HCT116 (cell line): ENCODE data around the gene LAMTOR3. TPM values are rescaled to one million over a fixed set of nuclear protein-coding genes. Genes with fewer than 3 reads are reported as not detected.

Experiments
- ATAC-seq: fragments of 200-7000 bp; cut with Tn5 transposase; 2 replicates; pipeline ENCODE4 v1.9.1; 2020; ENCODE audit warnings: mild to moderate bottlenecking, moderate library complexity
- Bru-seq: library from RNA; stranded (reverse); fragments of 400-500 nt; gene quantifications from one replicate; lab custom pipeline; 2021; lab: Mats Ljungman, UMichigan
- BruChase-seq, 2 experiments: library from RNA; stranded (reverse); fragments of 400-500 nt; gene quantifications; one replicate each; lab custom pipeline; 2021; lab: Mats Ljungman, UMichigan
- BruUV-seq: library from RNA; stranded (reverse); fragments of 400-500 nt; replicated peaks from 2 replicates; lab custom pipeline; 2021; lab: Mats Ljungman, UMichigan
- CTCF ChIA-PET: fragments of 300-600 bp; sonication (Branson Sonifier 250); formaldehyde crosslinking; loops from one replicate; lab custom pipeline; 2021; ENCODE audit warnings: antibody characterized with exemption; lab: Charles Lee
- POLR2A ChIA-PET: fragments of 300-600, 350-600 bp; sonication (Branson Sonifier 250); formaldehyde crosslinking; loops from one replicate; lab custom pipeline; 2021; ENCODE audit warnings: antibody characterized with exemption; lab: Charles Lee
- RAD21 ChIA-PET, 2 experiments: fragments of 300-600 bp; sonication (Branson Sonifier 250); formaldehyde crosslinking; loops; one replicate each; lab custom pipeline; 2023; ENCODE audit warnings: low total read pairs in 2 of 2; ENCODE audit not compliant: uncharacterized antibody in 2 of 2, unreplicated experiment in 2 of 2, low non-redundant PET in 1 of 2; lab: Charles Lee
- DNase-seq: peaks from one replicate; pipeline ENCODE4 v3.0.0-alpha.2; 2010; ENCODE audit warnings: low read depth, low spot score
- H2AFZ ChIP-seq: fragments of 200-600 bp; shearing (Covaris generic), sonication (generic); 2 replicates; pipeline ENCODE4 v1.6.1; 2017; ENCODE audit warnings: low read depth, mixed run types, mixed read lengths, antibody characterized with exemption, low read length; ENCODE audit not compliant: poor library complexity, severe bottlenecking
- H3K27ac ChIP-seq: 2 replicates; pipeline ENCODE4 v1.5.1; 2012; ENCODE audit warnings: low read depth, low read length
- H3K27me3 ChIP-seq: fragments of 200-600 bp; sonication (generic); 2 replicates; pipeline ENCODE4 v1.6.1; 2016; ENCODE audit warnings: mixed run types, low read length, mixed read lengths; ENCODE audit not compliant: insufficient read depth
- H3K36me3 ChIP-seq, 2 experiments: fragments of 200-500 bp in 1 of 2; fragments of 200-600 bp in 1 of 2; sonication (Bioruptor generic) in 1 of 2; sonication (generic) in 1 of 2; 2 replicates each; pipeline versions ENCODE4 v1.5.1 to v1.6.1; 2014 to 2016; ENCODE audit warnings: low read length in 2 of 2, inconsistent platforms in 1 of 2, mixed read lengths in 1 of 2, mixed run types in 1 of 2; ENCODE audit not compliant: insufficient read depth in 2 of 2, control insufficient read depth in 1 of 2
- H3K4me1 ChIP-seq, 2 experiments: fragments of 200-600 bp in 1 of 2; sonication (generic) in 1 of 2; 2 replicates each; pipeline versions ENCODE4 v1.5.1 to v1.6.1; 2012 to 2017; ENCODE audit warnings: low read length in 2 of 2, inconsistent platforms in 1 of 2, mild to moderate bottlenecking in 1 of 2, mixed read lengths in 1 of 2, mixed run types in 1 of 2, moderate library complexity in 1 of 2; ENCODE audit not compliant: insufficient read depth in 2 of 2, control insufficient read depth in 1 of 2
- H3K4me2 ChIP-seq: fragments of 200-600 bp; sonication (generic); 2 replicates; pipeline ENCODE4 v1.6.1; 2017; ENCODE audit warnings: mixed run types, low read length, mixed read lengths
- H3K4me3 ChIP-seq, 2 experiments: fragments of 200-600 bp in 1 of 2; sonication (generic) in 1 of 2; replicated peaks in 1 of 2; 2 replicates each; pipeline ENCODE4 v1.5.1; 2011 to 2016; ENCODE audit warnings: low read length in 2 of 2, control low read depth in 1 of 2, low read depth in 1 of 2, mild to moderate bottlenecking in 1 of 2, mixed read lengths in 1 of 2, mixed run types in 1 of 2
- H3K79me2 ChIP-seq: fragments of 200-600 bp; sonication (generic); 2 replicates; pipeline ENCODE4 v1.6.1; 2017; ENCODE audit warnings: mild to moderate bottlenecking, mixed run types, low read length, moderate library complexity, mixed read lengths; ENCODE audit not compliant: insufficient read depth
- H3K9ac ChIP-seq: fragments of 200-600 bp; sonication (generic); 2 replicates; pipeline ENCODE4 v1.6.1; 2016; ENCODE audit warnings: low read length, mixed read lengths
- H3K9me2 ChIP-seq: fragments of 200-600 bp; sonication (generic), shearing (Covaris generic); 2 replicates; pipeline ENCODE4 v1.6.1; 2017; ENCODE audit warnings: mixed run types, mild to moderate bottlenecking, moderate library complexity; ENCODE audit not compliant: insufficient read depth
- H3K9me3 ChIP-seq, 2 experiments: fragments of 200-500 bp in 1 of 2; fragments of 200-600 bp in 1 of 2; sonication (Bioruptor generic) in 1 of 2; sonication (generic) in 1 of 2; 2 replicates each; pipeline ENCODE4 v1.6.1; 2014 to 2017; ENCODE audit warnings: low read length in 2 of 2, mixed read lengths in 2 of 2, inconsistent platforms in 1 of 2, low read depth in 1 of 2, mild to moderate bottlenecking in 1 of 2, mixed run types in 1 of 2, moderate library complexity in 1 of 2; ENCODE audit not compliant: control insufficient read depth in 1 of 2, insufficient read depth in 1 of 2
- H4K20me1 ChIP-seq: fragments of 200-600 bp; sonication (generic), shearing (Covaris generic); 2 replicates; pipeline ENCODE4 v1.6.1; 2017; ENCODE audit warnings: mixed run types, mild to moderate bottlenecking, moderate library complexity; ENCODE audit not compliant: insufficient read depth
- ATF3 ChIP-seq: IDR thresholded peaks from 2 replicates; pipeline ENCODE4 v1.6.1; 2012
- CBX3 ChIP-seq: IDR thresholded peaks from 2 replicates; pipeline ENCODE4 v1.6.1; 2012; ENCODE audit warnings: low read depth
- CEBPB ChIP-seq: IDR thresholded peaks from 2 replicates; pipeline ENCODE4 v1.6.1; 2012; ENCODE audit warnings: low read depth
- EGR1 ChIP-seq: IDR thresholded peaks from 2 replicates; pipeline ENCODE4 v1.6.1; 2012; ENCODE audit warnings: low read depth
- ELF1 ChIP-seq: IDR thresholded peaks from 2 replicates; pipeline ENCODE4 v1.6.1; 2012; ENCODE audit warnings: low read depth, borderline replicate concordance
- EZH2phosphoT487 ChIP-seq: fragments of 200-600 bp; IDR thresholded peaks from 2 replicates; pipeline ENCODE4 v1.6.1; 2018; ENCODE audit warnings: antibody characterized with exemption, borderline replicate concordance
- MAX ChIP-seq: IDR thresholded peaks from 2 replicates; pipeline ENCODE4 v1.6.1; 2012
- POLR2A ChIP-seq: IDR thresholded peaks from 2 replicates; pipeline ENCODE4 v1.7.0; 2011; ENCODE audit warnings: borderline replicate concordance; ENCODE audit not compliant: insufficient read depth, insufficient read length; ENCODE audit errors: extremely low read depth
- POLR2AphosphoS5 ChIP-seq: IDR thresholded peaks from 2 replicates; pipeline ENCODE4 v1.6.1; 2011; ENCODE audit warnings: mild to moderate bottlenecking, low read depth, low read length, moderate library complexity
- RAD21 ChIP-seq: IDR thresholded peaks from 2 replicates; pipeline ENCODE4 v1.6.1; 2012; ENCODE audit warnings: low read depth, mild to moderate bottlenecking
- REST ChIP-seq: IDR thresholded peaks from 2 replicates; pipeline ENCODE4 v1.6.1; 2012; ENCODE audit warnings: low read depth
- SIN3A ChIP-seq: IDR thresholded peaks from 2 replicates; pipeline ENCODE4 v1.6.1; 2012; ENCODE audit warnings: low read depth
- SRF ChIP-seq: IDR thresholded peaks from 2 replicates; pipeline ENCODE4 v1.6.1; 2012; ENCODE audit warnings: low read depth
- TCF7L2 ChIP-seq: IDR thresholded peaks from 2 replicates; pipeline ENCODE4 v1.7.0; 2011; ENCODE audit warnings: borderline replicate concordance, inconsistent platforms; ENCODE audit not compliant: insufficient read depth, insufficient read length; ENCODE audit errors: extremely low read depth
- YY1 ChIP-seq: IDR thresholded peaks from 2 replicates; pipeline ENCODE4 v1.6.1; 2011; ENCODE audit warnings: low read length, low read depth, moderate library complexity, mild to moderate bottlenecking; ENCODE audit not compliant: insufficient replicate concordance; ENCODE audit errors: extremely low read depth
- ZBTB33 ChIP-seq: IDR thresholded peaks from 2 replicates; pipeline ENCODE4 v1.6.1; 2011; ENCODE audit warnings: mild to moderate bottlenecking, low read length, moderate library complexity; ENCODE audit not compliant: insufficient replicate concordance; ENCODE audit errors: extremely low read depth
- ZFX ChIP-seq: fragments of 450-650 bp; IDR thresholded peaks from 2 replicates; pipeline ENCODE4 v1.6.1; 2017
- ZNF274 ChIP-seq: fragments of 200-500 bp; sonication (Bioruptor generic); IDR thresholded peaks from 2 replicates; pipeline ENCODE4 v1.6.1; 2014; ENCODE audit warnings: mild to moderate bottlenecking, low read depth, low read length, inconsistent platforms
- intact Hi-C: fragments of 100-400 bp; cut with micrococcal nuclease; formaldehyde crosslinking; loops from 2 replicates; pipeline ENCODE4 v1.10.0; 2022
- long read RNA-seq: library from polyadenylated mRNA; unstranded; transcript quantifications from one replicate; pipeline ENCODE4 v2.0.0, GENCODE V29; 2021; ENCODE audit not compliant: unreplicated experiment
- polyA plus RNA-seq: library from polyadenylated mRNA; unstranded; fragments of >200 nt; gene quantifications from 2 replicates; pipeline ENCODE4 v1.2.1, GENCODE V29; 2012; ENCODE audit warnings: missing spikeins
- total RNA-seq: library from RNA; stranded (reverse); gene quantifications from one replicate; pipeline ENCODE4 v1.2.1, GENCODE V29; 2021; ENCODE audit not compliant: unreplicated experiment

Gene LAMTOR3
- 21.0 TPM for total RNA-seq
- 6.0 and 8.5 TPM in 2 replicates for polyA plus RNA-seq
- Bru-seq, nascent RNA: percentile 78 among the genes with signal in this experiment
- BruChase-seq, experiment 1, labeled RNA remaining after a 6-hour chase: percentile 82 among the genes with signal in this experiment
- BruChase-seq, experiment 2, labeled RNA remaining after a 2-hour chase: percentile 72 among the genes with signal in this experiment
- long read RNA-seq, full-length matches to known transcripts: 31 of 35 reads
- long read RNA-seq, partial matches to known transcripts: 2 of 35 reads
- long read RNA-seq, other reads (novel, unspliced or antisense): 2 of 35 reads

- Histone ChIP-seq H3K4me2 (peak within 1 kb of the TSS; percentile 91), H4K20me1 (no peaks in the 10 kb centered on the region), H3K27ac (peak within 1 kb of the TSS; percentile 34), H3K9me2 (no peaks in the 10 kb centered on the region), H3K36me3 (no peaks in the 10 kb centered on the region; a peak in 1 of 4 replicates), H3K27me3 (no peaks in the 10 kb centered on the region), H3K4me1 (peaks cover 4 to 18% of the 10 kb centered on the region in 2 experiments; a peak in 3 of 4 replicates), H3K9ac (peak within 1 kb of the TSS; percentile 63), H2AFZ (peak within 1 kb of the TSS; percentile 33), H3K4me3 (peak within 1 kb of the TSS; percentile 76 to 81), H3K79me2 (peaks cover 33% of the 10 kb centered on the region), H3K9me3 (no peaks in the 10 kb centered on the region)
- ChIA-PET CTCF (interaction anchor here (1.0 to 1.6 kb wide), 4 partner anchors 9 to 331 kb away, joined by 3 to 8 read pairs (median 4); partner anchors contain the start of genes DNAJB14 and TRMT10A), RAD21 (interaction anchor here in 1 of 2 experiments (0.6 kb wide), 1 partner anchor 834 kb away, joined by 3 read pairs; no protein-coding TSS in a partner anchor), POLR2A (interaction anchor here (0.6 to 1.6 kb wide), 3 partner anchors 47 to 461 kb away, joined by 3 to 8 read pairs (median 3); partner anchors contain the start of gene H2AZ1)
- DNase-seq: peak; percentile 79
- BruUV-seq: TSS peak; percentile 95
- peak; percentile 99 for ATAC-seq
- intact Hi-C loops: loop anchor here (5.0 kb wide), 1 partner anchor 53 kb away; the partner anchor contains the start of gene DNAJB14
- TF ChIP-seq RAD21: no peak
- peak; percentile 53; the same call in 1 of the 2 replicates for TF ChIP-seq MAX
- peak; percentile 55 for TF ChIP-seq ELF1
- TF ChIP-seq SRF: peak; percentile 44; the same call in 1 of the 2 replicates
- peak; percentile 78; the same call in 1 of the 2 replicates for TF ChIP-seq SIN3A
- TF ChIP-seq POLR2A: peak; percentile 34
- no peak for TF ChIP-seq CEBPB
- TF ChIP-seq TCF7L2: peak; percentile 19
- TF ChIP-seq YY1: no peak
- TF ChIP-seq EGR1: no peak
- TF ChIP-seq EZH2phosphoT487: no peak
- TF ChIP-seq ZFX: peak; percentile 44; the same call in 1 of the 2 replicates
- peak; percentile 59 for TF ChIP-seq POLR2AphosphoS5
- TF ChIP-seq ZNF274: no peak
- no peak for TF ChIP-seq ZBTB33
- no peak for TF ChIP-seq CBX3
- TF ChIP-seq REST: no peak
- TF ChIP-seq ATF3: no peak
These were observed at the start of gene LAMTOR3 for GRCh38 chr4:99894161-99894997. LAMTOR3 (minus strand) TSS chr4:99894427; CDS start chr4:99893963, 464 bp downstream.
